ENCODE measurements around the gene MLH1. TPM values are rescaled to one million over a fixed set of nuclear protein-coding genes. Genes with fewer than 3 reads are reported as not detected.

Gene MLH1
- total and polyA plus RNA-seq, 9 donors: 39.9 to 59.4 (median 50.3) TPM

DNA sequence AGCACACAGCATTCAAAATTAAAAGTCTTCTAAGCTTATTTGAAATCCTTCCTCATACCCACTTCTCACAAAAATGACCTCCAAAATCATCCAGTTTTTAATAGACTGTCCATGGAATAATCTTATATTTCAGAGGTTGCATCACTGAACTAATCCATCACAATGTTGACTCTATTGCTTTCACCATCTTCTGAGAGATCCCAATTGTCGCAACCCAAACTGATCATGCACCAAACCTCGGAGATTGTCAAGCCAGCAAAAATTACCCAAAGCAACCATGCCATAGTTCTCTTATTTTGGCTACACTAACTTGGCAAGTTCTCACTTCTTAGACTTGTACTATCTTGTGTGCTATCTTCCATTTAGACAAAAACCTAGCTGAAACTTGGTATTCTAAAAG lies 105.6 kb downstream of the MLH1 start:
- Histone ChIP-seq H3K4me3 (ENCODE audit: low read length) (no peak overlapping the region), H3K36me3 (ENCODE audit: control insufficient read depth, insufficient read depth, low read length) (no peaks in the 10 kb centered on the region), H3K27me3 (ENCODE audit: control insufficient read depth, insufficient read depth, low read length) (no peaks in the 10 kb centered on the region), H3K27ac (ENCODE audit: low read length) (no peak overlapping the region), H3K4me1 (ENCODE audit: control insufficient read depth, insufficient read depth, low read length) (no peaks in the 10 kb centered on the region), H3K9me3 (replicated peaks; ENCODE audit: control insufficient read depth, low read depth, low read length) (no peaks in the 10 kb centered on the region)
- 100% methylated on average over 2 of the region's 2 CpGs for WGBS (ENCODE audit: insufficient coverage)
- no peak for DNase-seq

DNA sequence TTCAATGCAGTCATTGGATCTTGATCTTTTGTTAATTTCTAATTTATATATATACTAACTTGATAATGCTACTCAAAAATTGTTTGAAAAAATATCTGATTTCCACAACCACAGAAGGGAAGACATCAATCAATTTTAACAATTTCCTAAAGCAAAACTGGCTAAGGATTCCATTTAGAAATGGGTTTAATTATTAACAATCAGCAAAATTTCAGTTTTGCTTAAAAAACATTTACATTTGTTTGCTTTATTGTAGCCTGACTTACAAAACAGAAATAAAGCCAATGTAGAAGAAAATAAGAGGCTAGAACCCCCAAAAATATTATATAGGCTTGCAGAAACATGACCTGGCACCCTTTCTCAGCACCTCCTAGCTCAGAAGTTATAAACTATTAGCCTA lies 106.2 kb downstream of the MLH1 start:
- H3K4me3 ChIP-seq (ENCODE audit: low read length): no peak overlapping the region
- H3K9me3 ChIP-seq (replicated peaks; ENCODE audit: control insufficient read depth, low read depth, low read length): no peaks in the 10 kb centered on the region
- H3K36me3 ChIP-seq (ENCODE audit: control insufficient read depth, insufficient read depth, low read length): no peaks in the 10 kb centered on the region
- no peaks in the 10 kb centered on the region for H3K4me1 ChIP-seq (ENCODE audit: control insufficient read depth, insufficient read depth, low read length)
- H3K27me3 ChIP-seq (ENCODE audit: control insufficient read depth, insufficient read depth, low read length): no peaks in the 10 kb centered on the region
- DNase-seq: no peak
- H3K27ac ChIP-seq (ENCODE audit: low read length): no peak overlapping the region

DNA sequence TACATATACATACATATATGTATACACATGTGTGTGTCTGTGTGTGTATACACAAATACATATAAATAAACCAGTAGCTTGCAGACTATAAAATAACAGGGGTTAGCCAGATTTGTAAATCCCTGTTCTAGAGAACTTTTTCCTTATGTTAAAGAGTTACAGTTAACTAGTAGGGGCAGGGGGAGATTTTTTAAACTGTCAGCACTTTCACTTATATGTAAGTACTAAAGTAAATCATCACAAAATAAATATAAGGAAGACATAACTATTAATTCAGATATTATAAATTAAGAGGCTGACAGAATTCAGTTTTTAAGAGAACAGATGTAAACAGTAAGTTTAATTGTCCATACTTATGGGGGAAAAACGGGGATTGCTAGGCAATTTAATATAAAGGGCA lies 107.1 kb downstream of the MLH1 start:
- Histone ChIP-seq H3K27me3 (ENCODE audit: control insufficient read depth, insufficient read depth, low read length) (no peaks in the 10 kb centered on the region), H3K27ac (ENCODE audit: low read length) (no peak overlapping the region), H3K36me3 (ENCODE audit: control insufficient read depth, insufficient read depth, low read length) (no peaks in the 10 kb centered on the region), H3K4me1 (ENCODE audit: control insufficient read depth, insufficient read depth, low read length) (no peaks in the 10 kb centered on the region), H3K4me3 (ENCODE audit: low read length) (no peak overlapping the region), H3K9me3 (replicated peaks; ENCODE audit: control insufficient read depth, low read depth, low read length) (no peaks in the 10 kb centered on the region)
- DNase-seq: no peak
- WGBS (ENCODE audit: insufficient coverage): no CpG with 5 or more reads among the region's 1 CpG

Other genes starting within 250 kb of the MLH1 start
- 2.2 TPM for gene DCLK3, start 229.0 kb upstream of the MLH1 start, total RNA-seq
- 1 to 10 TPM; 1.4 to 2.8 (median 2.6) TPM for gene DCLK3, start 229.0 kb upstream of the MLH1 start, polyA plus RNA-seq (ENCODE audit: insufficient read depth in 1 of 8, insufficient read length in 8 of 8, low replicate concordance in 1 of 8)
- 5.0 TPM for gene TRANK1, start 48.5 kb upstream of the MLH1 start, total RNA-seq
- 1 to 10 TPM; 3.7 to 6.2 (median 4.4) TPM for gene TRANK1, start 48.5 kb upstream of the MLH1 start, polyA plus RNA-seq (ENCODE audit: insufficient read depth in 1 of 8, insufficient read length in 8 of 8, low replicate concordance in 1 of 8)
- 27.0 TPM for gene EPM2AIP1, start 387 bp upstream of the MLH1 start, total RNA-seq
- 10 to 100 TPM; 19.4 to 32.3 (median 26.2) TPM for gene EPM2AIP1, start 387 bp upstream of the MLH1 start, polyA plus RNA-seq (ENCODE audit: insufficient read depth in 1 of 8, insufficient read length in 8 of 8, low replicate concordance in 1 of 8)
- gene LRRFIP2, start 181.1 kb downstream of the MLH1 start, total RNA-seq: 26.5 TPM
- 10 to 100 TPM; 31.5 to 43.2 (median 34.0) TPM for gene LRRFIP2, start 181.1 kb downstream of the MLH1 start, polyA plus RNA-seq (ENCODE audit: insufficient read depth in 1 of 8, insufficient read length in 8 of 8, low replicate concordance in 1 of 8)
- 59.8 TPM for gene GOLGA4, start 249.8 kb downstream of the MLH1 start, total RNA-seq
- 10 to 100 TPM; 44.1 to 67.7 (median 62.5) TPM for gene GOLGA4, start 249.8 kb downstream of the MLH1 start, polyA plus RNA-seq (ENCODE audit: insufficient read depth in 1 of 8, insufficient read length in 8 of 8, low replicate concordance in 1 of 8)